HG03558 (cell line): ENCODE measurements around the gene NRIP3.
"Not testable (repeated sequence)": the region's sequence is repeated elsewhere in the genome, so short reads cannot be mapped to it uniquely, and the experiment has no call there.

Source experiments
- ATAC-seq: cut with Tn5 transposase; IDR thresholded peaks from one replicate; pipeline ENCODE4 v1.9.1; 2021; ENCODE audit warnings: moderate number of reproducible peaks; ENCODE audit not compliant: unreplicated experiment; ENCODE audit errors: extremely low read depth

NRIP3 gene

GRCh38 chr11:9017773-9018172 is 14.0 kb upstream of the NRIP3 start:
- no peak for ATAC-seq

GRCh38 chr11:9016916-9017642 is 13.3 kb upstream of the NRIP3 start:
- no peak for ATAC-seq

DNA sequence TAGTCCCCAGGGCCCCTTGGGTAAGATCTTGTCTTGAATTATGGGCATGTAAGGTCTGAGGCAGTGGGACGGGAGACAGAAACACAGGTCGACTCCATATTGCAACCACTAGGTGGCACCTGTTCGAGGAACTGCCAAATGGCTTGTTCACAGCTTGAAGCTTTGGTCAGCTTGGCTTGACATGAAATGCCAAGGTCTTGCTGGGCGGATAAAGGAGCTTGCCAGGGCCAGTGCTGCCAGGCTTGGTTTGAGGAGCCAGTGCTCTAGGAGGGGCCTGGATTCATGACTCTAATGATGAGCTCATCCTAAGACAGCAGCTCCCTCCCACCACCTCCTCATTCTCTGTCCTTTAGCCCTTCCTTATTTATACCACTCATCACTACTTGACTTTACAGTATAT is 11.9 kb upstream of the NRIP3 start:
- no peak for ATAC-seq

- ATAC-seq, result no peak
These were observed 11.0 kb upstream of the NRIP3 start for GRCh38 chr11:9014826-9015225.

DNA sequence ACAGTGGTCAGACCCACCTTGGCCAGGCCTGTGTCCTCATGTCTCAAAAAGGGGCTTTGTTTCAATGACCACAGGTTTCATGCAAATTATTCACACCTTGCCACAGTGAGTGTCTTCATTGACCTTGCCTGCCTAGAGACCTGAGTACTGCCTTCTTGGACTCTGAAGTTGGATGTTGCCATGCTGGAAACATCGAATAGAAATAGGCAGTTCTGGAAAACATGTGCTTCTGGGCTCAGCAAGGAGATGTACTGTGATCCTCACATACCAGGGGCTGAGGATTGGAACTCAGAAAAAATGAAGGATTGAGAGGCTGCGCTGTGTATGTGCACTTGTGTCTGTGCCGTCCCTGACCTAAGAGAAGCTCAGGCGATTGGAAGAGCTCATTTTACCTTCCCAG is 9.6 kb upstream of the NRIP3 start:
- ATAC-seq, result no peak

DNA sequence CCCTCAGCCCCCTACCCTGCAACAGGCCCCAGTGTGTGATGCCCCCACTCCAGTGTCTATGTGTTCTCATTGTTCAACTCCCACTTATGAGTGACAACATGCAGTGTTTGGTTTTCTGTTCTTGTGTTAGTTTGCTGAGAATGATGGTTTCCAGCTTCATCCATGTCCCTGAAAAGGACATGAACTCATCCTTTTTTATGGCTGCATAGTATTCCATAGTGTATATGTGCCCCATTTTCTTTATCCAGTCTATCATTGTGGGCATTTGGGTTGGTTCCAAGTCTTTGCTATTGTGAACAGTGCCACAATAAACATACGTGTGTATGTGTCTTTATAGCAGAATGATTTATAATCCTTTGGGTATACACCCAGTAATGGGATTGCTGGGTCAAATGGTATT is 5.7 kb upstream of the NRIP3 start:
- ATAC-seq, result not testable (repeated sequence)

- no peak for ATAC-seq
These were observed 4.9 kb upstream of the NRIP3 start for GRCh38 chr11:9008661-9009060.

DNA sequence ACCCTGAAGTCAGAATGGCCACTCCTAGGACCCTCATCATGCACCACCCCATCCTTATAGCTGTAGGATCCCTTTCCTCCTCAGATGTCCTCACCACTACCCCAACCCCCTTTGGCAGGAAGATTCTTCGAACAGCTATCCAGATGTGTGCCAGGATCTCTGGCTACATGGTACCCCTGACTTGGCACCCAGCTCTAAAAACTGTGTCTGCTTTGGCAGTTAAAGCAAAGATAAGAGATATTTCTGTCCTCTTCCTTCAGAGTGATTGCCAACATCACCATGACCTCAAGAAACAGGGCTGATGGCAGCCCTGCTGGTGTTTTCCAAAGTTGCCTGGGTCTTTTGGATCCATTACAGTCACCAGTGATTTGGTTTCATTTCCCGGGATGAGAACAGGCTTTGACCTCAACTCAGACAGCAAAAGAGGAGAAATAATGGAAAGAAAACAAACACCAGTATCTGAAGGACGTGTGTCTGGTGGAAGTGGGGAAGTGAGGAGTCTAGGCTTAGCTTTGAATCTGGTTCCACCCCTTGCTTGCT is 4.3 kb upstream of the NRIP3 start:
- no peak for ATAC-seq

DNA sequence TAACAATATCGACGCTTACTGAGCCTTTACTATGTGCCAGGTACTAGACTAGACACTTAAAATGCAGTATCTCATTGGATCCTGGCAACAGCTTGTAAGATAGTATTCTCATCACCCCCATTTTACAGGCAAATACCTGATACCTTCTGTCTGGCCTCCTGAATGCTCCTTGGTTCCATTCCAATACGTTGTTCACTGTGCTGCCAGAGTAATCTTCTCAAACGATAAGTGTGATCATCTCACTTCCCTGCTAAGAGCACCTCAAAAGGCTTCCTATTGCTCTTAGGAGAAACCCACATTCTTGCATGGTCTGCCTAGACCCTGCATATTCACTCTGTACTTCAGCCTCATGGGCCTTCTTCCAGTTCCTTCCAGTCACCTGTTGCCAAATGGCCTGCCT is 1.3 kb upstream of the NRIP3 start:
- no peak for ATAC-seq

- no peak for ATAC-seq
These were observed 554 bp upstream of the NRIP3 start for GRCh38 chr11:9004183-9004926.

DNA sequence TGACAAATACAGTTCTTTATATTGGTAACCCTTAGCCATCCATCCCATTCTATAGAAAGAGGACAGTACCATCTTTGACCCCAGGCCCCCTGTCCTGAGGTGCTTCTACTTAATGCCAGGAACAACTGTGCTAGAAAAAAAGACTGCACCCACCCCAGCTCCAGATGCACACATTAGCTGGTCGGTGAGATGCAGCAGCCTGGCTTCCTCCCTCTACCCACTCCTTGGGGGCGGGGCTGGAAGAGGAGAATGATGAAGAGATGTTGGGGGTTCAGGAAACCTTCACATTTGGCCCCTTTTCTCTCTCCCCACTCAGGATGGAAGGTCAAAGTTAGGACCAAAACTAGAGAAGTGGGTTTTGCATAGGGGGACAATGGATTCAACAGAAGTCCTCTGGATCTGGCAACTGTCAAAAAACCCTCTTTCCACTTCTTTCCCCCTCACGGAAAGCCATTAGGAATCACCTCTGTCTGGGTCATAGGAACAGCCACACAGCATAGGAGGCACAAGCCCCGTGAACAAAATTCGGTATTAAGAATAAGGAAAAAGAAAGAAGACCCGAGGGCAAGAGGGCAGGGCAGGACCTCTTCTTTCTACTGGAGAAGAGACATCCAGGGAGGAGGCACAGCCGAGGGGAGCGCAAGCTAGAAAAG is 755 bp downstream of the NRIP3 start:
- ATAC-seq, result no peak

- ATAC-seq, result no peak
These were observed 2.1 kb downstream of the NRIP3 start for GRCh38 chr11:9001736-9002135.

- ATAC-seq, result no peak
These were observed 5.8 kb downstream of the NRIP3 start for GRCh38 chr11:8998017-8998416.

DNA sequence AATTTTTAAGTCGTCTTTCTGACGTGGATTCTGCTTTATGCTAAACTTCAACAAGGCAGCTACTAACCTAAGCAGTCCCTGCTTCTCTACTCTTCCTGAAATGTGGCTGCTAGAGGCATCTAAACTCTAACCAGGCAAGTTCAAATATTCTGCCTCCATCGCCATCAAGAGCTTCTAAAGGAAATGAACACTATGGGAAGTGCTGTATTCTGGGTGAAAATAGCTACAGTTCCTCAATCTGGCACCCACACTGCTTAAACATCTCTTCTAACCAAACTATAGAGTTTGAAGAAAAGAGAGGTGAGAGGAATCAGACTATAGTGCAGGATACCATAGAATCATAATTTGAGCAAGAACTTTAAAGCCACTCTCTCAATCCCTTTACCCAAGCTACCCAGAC is 6.3 kb downstream of the NRIP3 start:
- ATAC-seq, result no peak

- no peak for ATAC-seq
These were observed 14.3 kb downstream of the NRIP3 start for GRCh38 chr11:8989453-8989852.

DNA sequence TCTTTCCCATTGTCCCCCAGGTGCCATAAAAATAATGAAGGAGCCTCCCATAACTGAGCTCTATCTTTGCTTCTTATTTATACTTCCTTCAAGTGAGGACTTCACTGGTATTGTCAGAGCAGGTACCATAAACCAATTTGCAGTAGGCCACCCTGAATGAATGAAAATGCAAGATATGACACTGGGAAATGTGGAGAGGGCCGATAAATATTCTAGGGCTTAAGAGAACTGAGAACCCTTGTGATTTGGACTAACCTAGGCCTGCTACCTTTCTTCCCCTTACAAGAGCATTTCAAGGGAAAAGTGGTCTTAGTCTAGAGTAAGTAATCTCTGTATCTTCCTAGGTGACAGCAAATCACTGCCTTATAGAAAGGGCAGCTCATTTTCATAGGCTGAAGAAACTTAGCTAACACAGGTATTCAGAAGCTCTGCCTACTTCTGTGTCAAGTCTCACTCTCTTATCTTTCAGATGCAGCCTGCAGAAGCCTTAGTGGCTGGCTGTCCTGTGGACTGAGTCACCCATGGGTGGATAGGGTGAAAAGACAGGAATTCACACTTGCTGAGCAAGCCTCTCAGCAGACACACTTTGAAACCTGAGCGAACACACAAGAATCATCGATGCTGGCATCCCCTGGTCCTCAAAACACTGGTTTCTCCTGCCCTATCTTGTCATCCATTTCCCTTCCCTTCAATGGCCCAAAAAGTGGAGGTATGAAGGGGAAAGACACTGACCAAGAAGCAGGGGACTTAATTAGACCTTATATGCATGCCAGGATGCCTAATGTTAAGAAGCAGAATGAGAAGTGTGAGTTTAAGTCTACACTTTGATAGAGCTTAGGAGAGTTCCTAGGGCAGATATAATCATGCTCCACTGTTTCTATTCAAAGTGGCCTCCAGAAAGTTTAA is 15.2 kb downstream of the NRIP3 start:
- no peak for ATAC-seq

- no peak for ATAC-seq
These were observed 16.4 kb downstream of the NRIP3 start for GRCh38 chr11:8987446-8987845.

DNA sequence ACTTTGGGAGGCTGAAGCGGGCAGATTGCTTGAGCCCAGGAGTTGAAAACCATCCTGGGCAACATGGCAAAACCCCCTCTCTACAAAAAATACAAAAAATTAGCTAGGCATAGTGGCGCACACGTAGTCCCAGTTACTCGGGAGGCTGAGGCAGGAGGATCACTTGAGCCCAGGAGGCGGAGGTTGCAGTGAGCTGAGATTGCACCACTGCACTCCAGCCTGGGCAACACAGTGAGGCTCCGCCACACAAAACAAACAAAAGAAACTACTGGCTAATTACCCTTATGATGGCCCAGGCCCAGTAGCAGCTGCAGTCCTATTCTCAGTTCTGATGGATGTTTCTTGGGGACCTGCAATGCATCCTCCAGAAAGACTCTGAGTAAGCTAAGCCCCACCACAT is 17.0 kb downstream of the NRIP3 start:
- ATAC-seq, result not testable (repeated sequence)

DNA sequence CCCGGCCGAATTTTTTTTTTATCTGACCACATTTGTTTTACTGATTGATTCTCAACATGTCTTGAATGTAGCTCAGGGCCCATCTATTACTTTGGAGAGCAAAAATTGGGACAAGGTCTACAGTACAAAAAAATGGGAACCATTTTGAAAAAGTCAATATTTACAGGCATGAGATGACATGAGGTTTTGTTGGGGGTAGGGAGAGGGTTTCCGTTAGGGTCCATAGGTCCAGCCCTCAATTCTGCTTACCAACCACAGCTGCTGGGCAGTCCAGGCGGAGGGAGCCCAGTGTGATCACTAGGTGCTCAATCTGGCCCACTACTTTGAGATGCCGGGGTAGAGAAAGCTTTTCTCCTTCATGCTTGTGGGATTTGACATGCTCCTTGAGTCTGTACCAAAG is 18.3 kb downstream of the NRIP3 start:
- no peak for ATAC-seq

GRCh38 chr11:8983552-8983951 is 20.2 kb downstream of the NRIP3 start:
- no peak for ATAC-seq
